HEK293 (cell line): ENCODE results near the gene ARHGAP28.

Source experiments
- CTCF ChIA-PET: fragments of 350-600 bp; formaldehyde crosslinking; extraction: SDS; loops from one replicate; lab custom pipeline; 2021; ENCODE audit warnings: antibody characterized with exemption; lab: Yijun Ruan, JAX
- POLR2A ChIA-PET: fragments of 300-600 bp; formaldehyde crosslinking; extraction: SDS; loops from one replicate; lab custom pipeline; 2020; ENCODE audit warnings: antibody characterized with exemption, inconsistent platforms; lab: Yijun Ruan, JAX
- H3K27ac ChIP-seq: fragments of 200-500 bp; sonication (Bioruptor generic); 2 replicates; pipeline ENCODE4 v1.5.1; 2014; ENCODE audit warnings: low read depth, low read length, control low read depth, inconsistent platforms; ENCODE audit errors: extremely low read depth
- H3K36me3 ChIP-seq, 2 experiments: fragments of 200-500 bp in 1 of 2; sonication (Bioruptor generic) in 1 of 2; 1 replicate in 1 of 2; 2 replicates in 1 of 2; pipeline ENCODE4 v1.5.1; 2014 to 2017; ENCODE audit warnings: inconsistent platforms in 2 of 2, low read length in 2 of 2; ENCODE audit not compliant: control insufficient read depth in 2 of 2, insufficient read depth in 1 of 2
- H3K4me1 ChIP-seq: fragments of 200-500 bp; sonication (Bioruptor generic); 2 replicates; pipeline ENCODE4 v1.5.1; 2014; ENCODE audit warnings: mild to moderate bottlenecking, low read length, inconsistent platforms; ENCODE audit not compliant: control insufficient read depth, insufficient read depth
- H3K4me3 ChIP-seq: 2 replicates; pipeline ENCODE4 v1.5.1; 2011; ENCODE audit warnings: low read depth, mild to moderate bottlenecking, control low read depth, low read length, moderate library complexity
- H3K9me3 ChIP-seq: fragments of 200-500 bp; sonication (Bioruptor generic); 2 replicates; pipeline ENCODE4 v1.5.1; 2014; ENCODE audit warnings: low read depth, low read length, inconsistent platforms; ENCODE audit not compliant: control insufficient read depth, insufficient read depth
- FEZF1 ChIP-seq: fragments of 450-650 bp; formaldehyde crosslinking; IDR thresholded peaks from 2 replicates; pipeline ENCODE4 v1.5.1; 2016; ENCODE audit warnings: missing biosample characterization, missing genetic modification characterization
- GLI2 ChIP-seq: fragments of 450-650 bp; formaldehyde crosslinking; IDR thresholded peaks from 2 replicates; pipeline ENCODE4; 2017; ENCODE audit warnings: missing biosample characterization, missing genetic modification characterization, low read depth, borderline replicate concordance
- PRDM1 ChIP-seq: fragments of 450-650 bp; formaldehyde crosslinking; IDR thresholded peaks from 2 replicates; pipeline ENCODE4; 2016; ENCODE audit warnings: missing biosample characterization, missing genetic modification characterization
- PRDM4 ChIP-seq: fragments of 450-650 bp; formaldehyde crosslinking; IDR thresholded peaks from 2 replicates; pipeline ENCODE4 v1.5.1; 2017; ENCODE audit warnings: missing biosample characterization, missing genetic modification characterization
- SETDB1 ChIP-seq: IDR thresholded peaks from one replicate; pipeline ENCODE4 v1.6.1; 2017; ENCODE audit warnings: mild to moderate bottlenecking, low read length, moderate library complexity, mixed read lengths; ENCODE audit not compliant: insufficient read length
- ZBTB6 ChIP-seq: fragments of 450-650 bp; formaldehyde crosslinking; IDR thresholded peaks from 2 replicates; pipeline ENCODE4 v1.5.1; 2017; ENCODE audit warnings: missing biosample characterization, missing genetic modification characterization
- ZBTB7A ChIP-seq: fragments of 450-650 bp; formaldehyde crosslinking; IDR thresholded peaks from 2 replicates; pipeline ENCODE4 v1.5.1; 2016; ENCODE audit warnings: low read depth, missing biosample characterization, missing genetic modification characterization
- ZNF10 ChIP-seq: fragments of 450-650 bp; formaldehyde crosslinking; IDR thresholded peaks from 2 replicates; pipeline ENCODE4 v1.5.1; 2017; ENCODE audit warnings: missing biosample characterization, missing genetic modification characterization
- ZNF146 ChIP-seq: fragments of 450-650 bp; formaldehyde crosslinking; IDR thresholded peaks from 2 replicates; pipeline ENCODE4 v1.5.1; 2016; ENCODE audit warnings: missing biosample characterization, missing genetic modification characterization
- ZNF274 ChIP-seq, 2 experiments: fragments of 200-500 bp in 1 of 2; fragments of 450-650 bp in 1 of 2; sonication (Bioruptor generic) in 1 of 2; formaldehyde crosslinking in 1 of 2; IDR thresholded peaks; 2 replicates each; pipeline versions ENCODE4 v1.5.1 to v1.6.1; 2014 to 2016; ENCODE audit warnings: borderline replicate concordance in 1 of 2, inconsistent platforms in 1 of 2, low read length in 1 of 2, missing biosample characterization in 1 of 2, missing genetic modification characterization in 1 of 2
- ZNF335 ChIP-seq: fragments of 450-650 bp; formaldehyde crosslinking; conservative IDR thresholded peaks from 2 replicates; pipeline ENCODE4 v1.5.1; 2016; ENCODE audit warnings: missing biosample characterization, missing genetic modification characterization
- ZNF366 ChIP-seq: fragments of 450-650 bp; formaldehyde crosslinking; conservative IDR thresholded peaks from 2 replicates; pipeline ENCODE4 v1.5.1; 2016; ENCODE audit warnings: missing biosample characterization, missing genetic modification characterization
- ZNF433 ChIP-seq: fragments of 450-650 bp; formaldehyde crosslinking; IDR thresholded peaks from 2 replicates; pipeline ENCODE4 v1.5.1; 2016; ENCODE audit warnings: missing biosample characterization, missing genetic modification characterization, low read depth
- ZNF518A ChIP-seq: fragments of 450-650 bp; formaldehyde crosslinking; conservative IDR thresholded peaks from 2 replicates; pipeline ENCODE4 v1.5.1; 2016; ENCODE audit warnings: low read depth, missing biosample characterization, missing genetic modification characterization
- ZNF585B ChIP-seq: fragments of 450-650 bp; formaldehyde crosslinking; IDR thresholded peaks from 2 replicates; pipeline ENCODE4 v1.5.1; 2016; ENCODE audit warnings: missing biosample characterization, missing genetic modification characterization
- ZNF677 ChIP-seq: fragments of 450-650 bp; IDR thresholded peaks from 2 replicates; pipeline ENCODE4 v1.5.0; 2018; ENCODE audit warnings: missing biosample characterization, mild to moderate bottlenecking, missing genetic modification characterization, moderate library complexity
- ZNF76 ChIP-seq: fragments of 450-650 bp; formaldehyde crosslinking; IDR thresholded peaks from 2 replicates; pipeline ENCODE4; 2016; ENCODE audit warnings: low read depth, missing biosample characterization, missing genetic modification characterization, borderline replicate concordance
- ZNF843 ChIP-seq: fragments of 450-650 bp; formaldehyde crosslinking; IDR thresholded peaks from 2 replicates; pipeline ENCODE4 v1.5.1; 2016; ENCODE audit warnings: missing biosample characterization, missing genetic modification characterization
- ZSCAN16 ChIP-seq: fragments of 450-650 bp; formaldehyde crosslinking; IDR thresholded peaks from 2 replicates; pipeline ENCODE4 v1.5.1; 2016; ENCODE audit warnings: missing biosample characterization, missing genetic modification characterization
- ZSCAN18 ChIP-seq: fragments of 450-650 bp; formaldehyde crosslinking; IDR thresholded peaks from 2 replicates; pipeline ENCODE4 v1.5.1; 2016; ENCODE audit warnings: missing biosample characterization, missing genetic modification characterization
- ZXDB ChIP-seq: fragments of 450-650 bp; formaldehyde crosslinking; IDR thresholded peaks from 2 replicates; pipeline ENCODE4 v1.5.1; 2016; ENCODE audit warnings: missing biosample characterization, missing genetic modification characterization

ARHGAP28 gene

GRCh38 chr18:6732952-6733351 lies 3.4 kb downstream of the ARHGAP28 start:
- POLR2A ChIA-PET, result no interaction called here
- no peak for TF ChIP-seq GLI2 (tag by site-specific recombination)
- no peak for TF ChIP-seq ZBTB7A
- no peak for TF ChIP-seq ZXDB (tag by site-specific recombination)
- TF ChIP-seq ZNF146 (tag by site-specific recombination), result no peak
- no peak for TF ChIP-seq ZNF335 (tag by site-specific recombination)
- TF ChIP-seq ZNF677 (tag by site-specific recombination), result no peak
- no peak for TF ChIP-seq ZNF366 (tag by site-specific recombination)
- TF ChIP-seq ZNF274 (IDR thresholded peaks at IDR 0.05; ENCODE audit: low read length), result no peak
- TF ChIP-seq ZNF274 (tag by site-specific recombination; IDR thresholded peaks at IDR 0.05; ENCODE audit: borderline replicate concordance), result no peak
- TF ChIP-seq PRDM1 (tag by site-specific recombination), result no peak
- TF ChIP-seq ZSCAN18, result no peak
- TF ChIP-seq, all 188 proteins: peak for 0
- no peak overlapping the region for H3K4me3 ChIP-seq
- H3K27ac ChIP-seq, result no peak overlapping the region
- H3K4me1 ChIP-seq, result peaks cover 54% of the 10 kb centered on the region
- no peaks in the 10 kb centered on the region for H3K36me3 ChIP-seq
- CTCF ChIA-PET, result interaction anchor here (0.6 to 1.9 kb wide), 11 partner anchors 9 to 1437 kb away, joined by 3 to 7 read pairs (median 3); no protein-coding TSS in a partner anchor
- no peaks in the 10 kb centered on the region for H3K9me3 ChIP-seq

- Histone ChIP-seq H3K27ac (no peak overlapping the region), H3K36me3 (no peaks in the 10 kb centered on the region), H3K9me3 (no peaks in the 10 kb centered on the region), H3K4me3 (no peak overlapping the region), H3K4me1 (peaks cover 60% of the 10 kb centered on the region)
- POLR2A ChIA-PET, result no interaction called here
- TF ChIP-seq ZSCAN16 (tag by site-specific recombination) (no peak), ZBTB6 (no peak), SETDB1 (no peak)
- CTCF ChIA-PET, result interaction anchor here (0.6 to 1.9 kb wide), 6 partner anchors 10 to 844 kb away, joined by 3 to 7 read pairs (median 3); no protein-coding TSS in a partner anchor
Observed at GRCh38 chr18:6733758-6734157, 4.2 kb downstream of the ARHGAP28 start.

GRCh38 chr18:6734726-6735430 lies 5.4 kb downstream of the ARHGAP28 start:
- CTCF ChIA-PET, result interaction anchor here (0.7 to 1.0 kb wide), 2 partner anchors 18 to 160 kb away, joined by 3 to 6 read pairs; no protein-coding TSS in a partner anchor
- no peaks in the 10 kb centered on the region for H3K9me3 ChIP-seq
- H3K4me3 ChIP-seq, result no peak overlapping the region
- POLR2A ChIA-PET, result no interaction called here
- no peaks in the 10 kb centered on the region for H3K36me3 ChIP-seq
- H3K27ac ChIP-seq, result no peak overlapping the region
- H3K4me1 ChIP-seq, result peaks cover 63% of the 10 kb centered on the region
- TF ChIP-seq PRDM4 (tag by site-specific recombination), result 0 out of 2 replicates have a peak, but pooled peaks have one; percentile 30
- no peak for TF ChIP-seq ZNF433 (tag by site-specific recombination)
- TF ChIP-seq ZNF585B (tag by site-specific recombination), result no peak
- TF ChIP-seq ZNF10 (tag by site-specific recombination), result no peak
- no peak for TF ChIP-seq ZNF76 (tag by site-specific recombination)
- TF ChIP-seq ZNF518A (tag by site-specific recombination), result no peak
- TF ChIP-seq ZNF843, result 0 out of 2 replicates have a peak, but pooled peaks have one; percentile 28
- peak; percentile 89 for TF ChIP-seq FEZF1 (tag by site-specific recombination)
